ENCODE measurements around the gene RSPO4. TPM values are rescaled to one million over a fixed set of nuclear protein-coding genes. Genes with fewer than 3 reads are reported as not detected.

Gene RSPO4
- total and polyA plus RNA-seq, 2 donors (not counting 3 experiments of a cell fraction or from before 2014, with no cell fraction given) = not detected

GRCh38 chr20:1050440-1050839 lies 48.3 kb upstream of the RSPO4 start:
- BruUV-seq (replicated peaks) = no TSS peak
- Histone ChIP-seq H3K9me1 (replicated peaks; ENCODE audit: control insufficient read depth, extremely low read depth, insufficient read depth, low read length) (no peaks in the 10 kb centered on the region), H3K27ac (ENCODE audit: insufficient read depth, low read depth, low read length) (no peak overlapping the region), H3K79me2 (ENCODE audit: control insufficient read depth, insufficient read depth, low read length) (no peaks in the 10 kb centered on the region), H3K27me3 (ENCODE audit: control insufficient read depth in 2 of 2, insufficient read depth in 2 of 2, low read length in 2 of 2) (no peaks in the 10 kb centered on the region), H3K4me2 (ENCODE audit: insufficient read depth, low read length) (no peak overlapping the region), H3K4me1 (ENCODE audit: control insufficient read depth, extremely low read depth, insufficient read depth, low read length) (no peaks in the 10 kb centered on the region), H3K9me3 (replicated peaks; ENCODE audit: control insufficient read depth, insufficient read depth, low read length) (no peaks in the 10 kb centered on the region), H4K20me1 (replicated peaks; ENCODE audit: control insufficient read depth, extremely low read depth, insufficient read depth, low read length) (no peaks in the 10 kb centered on the region), H3K36me3 (ENCODE audit: control insufficient read depth in 2 of 2, extremely low read depth in 1 of 2, insufficient read depth in 2 of 2, low read length in 2 of 2) (no peaks in the 10 kb centered on the region), H2AFZ (ENCODE audit: low read depth, low read length) (no peak overlapping the region), H3K4me3 (replicated peaks in 1 of 3; ENCODE audit: insufficient read depth in 1 of 3, low read depth in 1 of 3, low read length in 3 of 3) (no peak overlapping the region), H3K9ac (replicated peaks; ENCODE audit: extremely low read depth, insufficient read depth, low read length) (no peak overlapping the region)
- FAIRE-seq (no peak), DNase-seq (ENCODE audit: low read depth, low spot score) (no peak)
- TF ChIP-seq GATA2 (IDR thresholded peaks at IDR 0.05; ENCODE audit: insufficient read depth, insufficient read length, low read depth, low read length) (no peak), FOS (IDR thresholded peaks at IDR 0.05; ENCODE audit: borderline replicate concordance, insufficient read depth, low read length) (no peak), JUN (IDR thresholded peaks at IDR 0.05; ENCODE audit: borderline replicate concordance, insufficient read depth, insufficient read length, low read depth) (no peak), CTCF (IDR thresholded peaks at IDR 0.05; ENCODE audit: extremely low read depth in 1 of 2, insufficient read depth in 1 of 2, low read depth in 1 of 2, low read length in 2 of 2) (no peak), MYC (IDR thresholded peaks at IDR 0.05; ENCODE audit: low read depth, low read length) (no peak), POLR2AphosphoS5 (IDR thresholded peaks at IDR 0.05; ENCODE audit: insufficient read depth, low read depth, low read length) (no peak), MAX (IDR thresholded peaks at IDR 0.05; ENCODE audit: insufficient read depth, insufficient read length) (no peak), POLR2A (IDR thresholded peaks at IDR 0.05; ENCODE audit: low read depth, low read length) (no peak), EZH2 (IDR thresholded peaks at IDR 0.05; ENCODE audit: borderline replicate concordance, low read depth, low read length, severe bottlenecking) (no peak)
- dilution Hi-C loops (cut with MboI; ENCODE audit: extremely low pct_ligation_motif_present, low sequenced_read_pairs) (no loop called here), intact Hi-C loops (cut with micrococcal nuclease) (no loop called here)
- POLR2A ChIA-PET = no interaction called here
- CTCF ChIA-PET = no interaction called here
